ENCODE data around the gene ALK.

DNA sequence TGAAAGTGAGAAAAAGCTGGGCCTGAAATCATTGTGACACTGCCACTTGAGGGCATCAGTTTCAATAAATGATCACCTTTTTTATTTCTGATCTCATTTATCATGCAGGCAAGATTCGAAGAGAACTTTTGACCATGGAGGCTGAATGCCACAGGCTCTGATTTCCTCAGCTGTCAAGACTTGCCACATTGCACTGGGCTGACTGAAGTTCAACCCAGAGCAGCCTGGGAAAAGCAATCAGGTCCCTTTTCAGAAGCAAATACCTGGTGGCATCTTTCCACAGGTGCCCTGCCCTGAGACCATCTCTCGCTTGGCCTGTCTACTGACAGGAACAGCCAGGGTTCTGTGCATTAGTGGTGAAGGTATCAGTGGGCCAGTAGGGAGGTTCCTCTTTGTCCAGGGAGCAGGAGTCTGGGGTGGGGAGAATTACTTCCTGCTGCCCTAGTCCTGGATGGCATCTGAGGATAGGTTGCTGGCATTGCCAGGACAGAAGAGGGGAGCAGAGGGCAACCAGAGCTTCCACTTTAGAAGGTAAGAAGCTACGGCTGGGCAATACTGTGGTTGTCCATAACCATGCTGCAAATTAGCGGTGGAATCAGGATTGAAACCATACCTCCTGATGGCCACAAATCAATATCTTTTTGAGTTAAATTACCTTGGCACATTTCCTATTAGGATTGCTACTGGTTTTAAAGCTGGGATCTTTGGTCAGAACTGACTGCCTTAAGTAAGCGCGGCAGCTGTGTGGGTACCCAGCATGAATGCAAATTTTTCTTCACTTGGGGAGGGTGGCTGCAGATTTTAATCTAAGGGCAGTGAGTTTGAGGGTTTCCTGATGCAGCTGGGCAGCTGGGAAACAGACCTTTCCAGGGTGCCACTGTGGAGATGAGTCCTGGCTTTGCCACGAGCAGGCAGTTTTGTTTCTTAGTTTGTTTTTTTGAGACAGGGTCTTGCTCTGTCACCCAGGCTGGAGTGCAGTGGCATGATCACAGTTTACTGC, 394.5 kb downstream of the ALK start:
- TF ChIP-seq, protein P1, sequence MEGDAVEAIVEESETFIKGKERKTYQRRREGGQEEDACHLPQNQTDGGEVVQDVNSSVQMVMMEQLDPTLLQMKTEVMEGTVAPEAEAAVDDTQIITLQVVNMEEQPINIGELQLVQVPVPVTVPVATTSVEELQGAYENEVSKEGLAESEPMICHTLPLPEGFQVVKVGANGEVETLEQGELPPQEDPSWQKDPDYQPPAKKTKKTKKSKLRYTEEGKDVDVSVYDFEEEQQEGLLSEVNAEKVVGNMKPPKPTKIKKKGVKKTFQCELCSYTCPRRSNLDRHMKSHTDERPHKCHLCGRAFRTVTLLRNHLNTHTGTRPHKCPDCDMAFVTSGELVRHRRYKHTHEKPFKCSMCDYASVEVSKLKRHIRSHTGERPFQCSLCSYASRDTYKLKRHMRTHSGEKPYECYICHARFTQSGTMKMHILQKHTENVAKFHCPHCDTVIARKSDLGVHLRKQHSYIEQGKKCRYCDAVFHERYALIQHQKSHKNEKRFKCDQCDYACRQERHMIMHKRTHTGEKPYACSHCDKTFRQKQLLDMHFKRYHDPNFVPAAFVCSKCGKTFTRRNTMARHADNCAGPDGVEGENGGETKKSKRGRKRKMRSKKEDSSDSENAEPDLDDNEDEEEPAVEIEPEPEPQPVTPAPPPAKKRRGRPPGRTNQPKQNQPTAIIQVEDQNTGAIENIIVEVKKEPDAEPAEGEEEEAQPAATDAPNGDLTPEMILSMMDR (IDR thresholded peaks at IDR 0.05; ENCODE audit: low read depth, low read length), result no peak
- TF ChIP-seq EZH2phosphoT487 (IDR thresholded peaks at IDR 0.05; ENCODE audit: low read depth), result no peak
